Measurements from ENCODE around the gene PHACTR3. TPM values are rescaled to one million over a fixed set of nuclear protein-coding genes. Genes with fewer than 3 reads are reported as not detected.

The PHACTR3 gene
- total RNA-seq, 1 donor from 2014 or later, result 0.14 TPM

- no peaks in the 10 kb centered on the region for H4K20me1 ChIP-seq (ENCODE audit: insufficient read depth, low read length)
- peaks cover 36% of the 10 kb centered on the region for H3K27me3 Mint-ChIP-seq (ENCODE audit: low read depth, unreplicated experiment)
- no peak overlapping the region for H3K27ac ChIP-seq (ENCODE audit: low read depth, low read length)
- H3K36me3 Mint-ChIP-seq (ENCODE audit: low read depth, unreplicated experiment), result no peaks in the 10 kb centered on the region
- no peak overlapping the region for H3K4me3 ChIP-seq (ENCODE audit: insufficient read depth, low read depth, low read length)
- H3K9ac ChIP-seq (ENCODE audit: low read length), result no peak overlapping the region
- no peaks in the 10 kb centered on the region for H3K4me1 ChIP-seq (ENCODE audit: insufficient read depth, low read length)
- no peaks in the 10 kb centered on the region for H3K4me1 Mint-ChIP-seq (ENCODE audit: low read depth, unreplicated experiment)
- no peaks in the 10 kb centered on the region for H3K9me3 ChIP-seq (ENCODE audit: insufficient read depth, low read depth, low read length)
- no peak for DNase-seq (ENCODE audit: low read depth)
- H3K4me3 Mint-ChIP-seq (ENCODE audit: unreplicated experiment), result no peak overlapping the region
- H3K27ac Mint-ChIP-seq (ENCODE audit: unreplicated experiment), result no peak overlapping the region
- no peak for FAIRE-seq
- H3K9me3 Mint-ChIP-seq (ENCODE audit: unreplicated experiment), result no peaks in the 10 kb centered on the region
- no peak overlapping the region for H2AFZ ChIP-seq (ENCODE audit: low read depth, low read length)
- H3K36me3 ChIP-seq (ENCODE audit: insufficient read depth, low read length), result no peaks in the 10 kb centered on the region
- no peaks in the 10 kb centered on the region for H3K27me3 ChIP-seq (ENCODE audit: insufficient read depth, low read length)
- no peak for TF ChIP-seq CTCF (IDR thresholded peaks at IDR 0.05; ENCODE audit: insufficient read depth, low read depth, low read length)
- no peak for TF ChIP-seq EZH2 (IDR thresholded peaks at IDR 0.05; ENCODE audit: insufficient read depth, low read length)
- H3K79me2 ChIP-seq (ENCODE audit: insufficient read depth, low read length), result no peaks in the 10 kb centered on the region
- no peak overlapping the region for H3K4me2 ChIP-seq (ENCODE audit: low read length)
These were observed 208.2 kb downstream of the PHACTR3 start for GRCh38 chr20:59812286-59813125.

- no peaks in the 10 kb centered on the region for H4K20me1 ChIP-seq (ENCODE audit: insufficient read depth, low read length)
- FAIRE-seq, result no peak
- H3K4me3 ChIP-seq (ENCODE audit: insufficient read depth, low read depth, low read length), result no peak overlapping the region
- H3K4me3 Mint-ChIP-seq (ENCODE audit: unreplicated experiment), result no peak overlapping the region
- no peaks in the 10 kb centered on the region for H3K36me3 ChIP-seq (ENCODE audit: insufficient read depth, low read length)
- H3K9ac ChIP-seq (ENCODE audit: low read length), result no peak overlapping the region
- no peaks in the 10 kb centered on the region for H3K79me2 ChIP-seq (ENCODE audit: insufficient read depth, low read length)
- no peak for TF ChIP-seq EZH2 (IDR thresholded peaks at IDR 0.05; ENCODE audit: insufficient read depth, low read length)
- no peak for TF ChIP-seq CTCF (IDR thresholded peaks at IDR 0.05; ENCODE audit: insufficient read depth, low read depth, low read length)
- no peak overlapping the region for H3K27ac ChIP-seq (ENCODE audit: low read depth, low read length)
- H3K4me1 Mint-ChIP-seq (ENCODE audit: low read depth, unreplicated experiment), result no peaks in the 10 kb centered on the region
- no peak overlapping the region for H2AFZ ChIP-seq (ENCODE audit: low read depth, low read length)
- H3K4me2 ChIP-seq (ENCODE audit: low read length), result no peak overlapping the region
- no peaks in the 10 kb centered on the region for H3K9me3 Mint-ChIP-seq (ENCODE audit: unreplicated experiment)
- no peaks in the 10 kb centered on the region for H3K36me3 Mint-ChIP-seq (ENCODE audit: low read depth, unreplicated experiment)
- DNase-seq (ENCODE audit: low read depth), result no peak
- no peak overlapping the region for H3K27ac Mint-ChIP-seq (ENCODE audit: unreplicated experiment)
- no peaks in the 10 kb centered on the region for H3K27me3 ChIP-seq (ENCODE audit: insufficient read depth, low read length)
- peaks cover 36% of the 10 kb centered on the region for H3K27me3 Mint-ChIP-seq (ENCODE audit: low read depth, unreplicated experiment)
- no peaks in the 10 kb centered on the region for H3K4me1 ChIP-seq (ENCODE audit: insufficient read depth, low read length)
- no peaks in the 10 kb centered on the region for H3K9me3 ChIP-seq (ENCODE audit: insufficient read depth, low read depth, low read length)
These were observed 209.0 kb downstream of the PHACTR3 start for GRCh38 chr20:59813126-59813947.

Measured in astrocyte (in vitro differentiated cells and primary cell).